CD4-positive, alpha-beta T cell (primary cell): ENCODE measurements around the gene OLFML2B. TPM values are rescaled to one million over a fixed set of nuclear protein-coding genes. Genes with fewer than 3 reads are reported as not detected.

Experiments
- ATAC-seq: fragments of 200-7000 bp; cut with Tn5 transposase; one replicate; pipeline ENCODE4 v1.10.0; 2022; ENCODE audit warnings: mild to moderate bottlenecking; ENCODE audit not compliant: poor library complexity
- CTCF ChIA-PET: fragments of 350-600 bp; sonication (Branson Sonifier 250); formaldehyde crosslinking; loops from one replicate; lab custom pipeline; 2021; ENCODE audit warnings: antibody characterized with exemption, inconsistent platforms; lab: Charles Lee
- POLR2A ChIA-PET: fragments of 350-600 bp; sonication (Branson Sonifier 250); formaldehyde crosslinking; loops from one replicate; lab custom pipeline; 2021; ENCODE audit warnings: antibody characterized with exemption, inconsistent platforms; lab: Charles Lee
- DNase-seq, 14 experiments: peaks; one replicate each; pipeline ENCODE4 v3.0.0-alpha.2; 2013 to 2020; ENCODE audit warnings: mixed read lengths in 2 of 14
- H3K27ac ChIP-seq, 2 donors: one replicate each; pipeline versions ENCODE4 v1.5.1 to v1.7.0; 2013; ENCODE audit warnings: low read length in 2 of 2, low read depth in 1 of 2, mild to moderate bottlenecking in 1 of 2
- H3K27me3 ChIP-seq, 2 experiments: 1 replicate in 1 of 2; 2 replicates in 1 of 2; pipeline versions ENCODE4 v1.6.1 to v1.7.0; 2013; ENCODE audit warnings: low read length in 2 of 2, control low read depth in 1 of 2, mild to moderate bottlenecking in 1 of 2, moderate library complexity in 1 of 2; ENCODE audit not compliant: insufficient read depth in 2 of 2, control insufficient read depth in 1 of 2
- H3K36me3 ChIP-seq: one replicate; pipeline ENCODE4 v1.6.1; 2013; ENCODE audit warnings: low read length, control low read depth; ENCODE audit not compliant: insufficient read depth
- H3K4me1 ChIP-seq: one replicate; pipeline ENCODE4 v1.6.1; 2013; ENCODE audit warnings: low read length, control low read depth; ENCODE audit not compliant: insufficient read depth
- H3K4me3 ChIP-seq: one replicate; pipeline ENCODE4 v1.5.1; 2013; ENCODE audit warnings: mild to moderate bottlenecking, low read length, moderate library complexity
- H3K9me3 ChIP-seq, 2 experiments: 1 replicate in 1 of 2; 2 replicates in 1 of 2; pipeline versions ENCODE4 v1.6.1 to v1.7.0; 2013; ENCODE audit warnings: low read length in 2 of 2, mild to moderate bottlenecking in 2 of 2, control low read depth in 1 of 2, moderate library complexity in 1 of 2; ENCODE audit not compliant: control insufficient read depth in 1 of 2, insufficient read depth in 1 of 2
- H3K27ac Mint-ChIP-seq: one replicate; pipeline ENCODE4 v1.8.0; 2020; ENCODE audit warnings: mixed read lengths
- H3K27me3 Mint-ChIP-seq: one replicate; pipeline ENCODE4 v1.8.0; 2021; ENCODE audit warnings: mixed read lengths
- H3K36me3 Mint-ChIP-seq: one replicate; pipeline ENCODE4 v1.8.0; 2021; ENCODE audit warnings: low read depth, mixed read lengths
- H3K4me1 Mint-ChIP-seq: one replicate; pipeline ENCODE4 v1.8.0; 2021; ENCODE audit warnings: low read depth, mixed read lengths
- H3K4me3 Mint-ChIP-seq: one replicate; pipeline ENCODE4 v1.8.0; 2020; ENCODE audit warnings: mild to moderate bottlenecking, mixed read lengths
- H3K9me3 Mint-ChIP-seq: one replicate; pipeline ENCODE4 v1.8.0; 2020; ENCODE audit warnings: mixed read lengths
- CTCF ChIP-seq: fragments of 200-600 bp; IDR thresholded peaks from one replicate; pipeline ENCODE4 v1.8.0; 2022; ENCODE audit warnings: antibody characterized with exemption, mild to moderate bottlenecking
- intact Hi-C, 2 experiments: fragments of 100-400 bp; cut with DNase I in 1 of 2; cut with micrococcal nuclease in 1 of 2; formaldehyde crosslinking; loops; one replicate each; pipeline versions ENCODE4 v1.15.1 to v1.9.0; 2023 to 2025; cut with DNase I, micrococcal nuclease
- total RNA-seq, 174 experiments: library from RNA in 2 of 174; stranded (reverse) in 2 of 174; gene quantifications; one replicate each; pipeline ENCODE4 v1.2.3 and lab custom pipeline; 2021 to 2026

OLFML2B gene
- total RNA-seq, 2 experiments from 2014 or later = 0.08 TPM; not detected in 1

GRCh38 chr1:161950377-161950776 is 73.3 kb downstream of the OLFML2B start:
- intact Hi-C loops = no loop called here
- ChIA-PET POLR2A (no interaction called here), CTCF (no interaction called here)
- Histone ChIP-seq H3K4me3 (no peak overlapping the region), H3K36me3 (peaks cover 2% of the 10 kb centered on the region), H3K27me3 (no peaks in the 10 kb centered on the region), H3K9me3 (no peaks in the 10 kb centered on the region), H3K27ac (no peak overlapping the region), H3K4me1 (peaks cover 10% of the 10 kb centered on the region)
- TF ChIP-seq CTCF = no peak
- Mint-ChIP-seq H3K9me3 (no peaks in the 10 kb centered on the region), H3K4me3 (no peak overlapping the region), H3K27ac (no peak overlapping the region), H3K27me3 (no peaks in the 10 kb centered on the region), H3K4me1 (peaks cover 56% of the 10 kb centered on the region), H3K36me3 (peaks cover 24% of the 10 kb centered on the region)
- no peak for DNase-seq
- no peak for ATAC-seq

- DNase-seq (no peak), ATAC-seq (no peak)
- peaks cover 32% of the 10 kb centered on the region for H3K36me3 Mint-ChIP-seq
- Histone ChIP-seq H3K27me3 (no peaks in the 10 kb centered on the region), H3K4me1 (peaks cover 10% of the 10 kb centered on the region), H3K36me3 (peaks cover 3% of the 10 kb centered on the region), H3K4me3 (no peak overlapping the region), H3K9me3 (no peaks in the 10 kb centered on the region), H3K27ac (no peak overlapping the region)
- TF ChIP-seq CTCF = no peak
- H3K4me3 Mint-ChIP-seq = no peak overlapping the region
- intact Hi-C loops = no loop called here
- H3K4me1 Mint-ChIP-seq = peaks cover 48% of the 10 kb centered on the region
- no peaks in the 10 kb centered on the region for H3K9me3 Mint-ChIP-seq
- ChIA-PET CTCF (no interaction called here), POLR2A (no interaction called here)
- H3K27me3 Mint-ChIP-seq = no peaks in the 10 kb centered on the region
- no peak overlapping the region for H3K27ac Mint-ChIP-seq
These were observed 74.1 kb downstream of the OLFML2B start for GRCh38 chr1:161949548-161949947.

- H3K27ac ChIP-seq = no peak overlapping the region
- ATAC-seq = no peak
- no peaks in the 10 kb centered on the region for H3K9me3 Mint-ChIP-seq
- no peak overlapping the region for H3K4me3 Mint-ChIP-seq
- peaks cover 42% of the 10 kb centered on the region for H3K36me3 Mint-ChIP-seq
- H3K4me1 ChIP-seq = peaks cover 2% of the 10 kb centered on the region
- DNase-seq = no peak
- intact Hi-C loops = no loop called here
- no peak overlapping the region for H3K4me3 ChIP-seq
- H3K27ac Mint-ChIP-seq = no peak overlapping the region
- ChIA-PET POLR2A (no interaction called here), CTCF (no interaction called here)
- no peaks in the 10 kb centered on the region for H3K27me3 Mint-ChIP-seq
- peaks cover 39% of the 10 kb centered on the region for H3K4me1 Mint-ChIP-seq
- peaks cover 7% of the 10 kb centered on the region for H3K36me3 ChIP-seq
- no peaks in the 10 kb centered on the region for H3K9me3 ChIP-seq
- H3K27me3 ChIP-seq = no peaks in the 10 kb centered on the region
- TF ChIP-seq CTCF = no peak
These were observed 75.2 kb downstream of the OLFML2B start for GRCh38 chr1:161948435-161948834.
